NCI-H2081 treated with DMSO at 0.1 percent for 48 hours (cell line): ENCODE data around the gene MOB3A.

ENCODE experiments used
- DNase-seq: peaks from one replicate; lab custom pipeline; 2025; lab: John Stamatoyannopoulos, UW

The MOB3A gene

GRCh38 chr19:2081873-2082810, 14.0 kb downstream of the MOB3A start:
- DNase-seq, result no peak

- DNase-seq, result no peak
Observed at GRCh38 chr19:2080336-2080988, 15.7 kb downstream of the MOB3A start.

- DNase-seq, result no peak
Observed at GRCh38 chr19:2079865-2080301, 16.2 kb downstream of the MOB3A start.

- DNase-seq, result no peak
Observed at GRCh38 chr19:2079076-2079864, 16.9 kb downstream of the MOB3A start.

- no peak for DNase-seq
Observed at GRCh38 chr19:2077833-2078619, 18.1 kb downstream of the MOB3A start.

GRCh38 chr19:2077398-2077797, 18.7 kb downstream of the MOB3A start:
- DNase-seq, result no peak

- DNase-seq, result no peak
Observed at GRCh38 chr19:2076526-2076944, 19.6 kb downstream of the MOB3A start.

GRCh38 chr19:2072757-2073551, 23.2 kb downstream of the MOB3A start:
- no peak for DNase-seq

- no peak for DNase-seq
Observed at GRCh38 chr19:2070986-2071673, 25.0 kb downstream of the MOB3A start.

GRCh38 chr19:2070436-2070827, 25.7 kb downstream of the MOB3A start:
- DNase-seq, result no peak

- no peak for DNase-seq
Observed at GRCh38 chr19:2064788-2065524, 31.2 kb downstream of the MOB3A start.

- DNase-seq, result no peak
Observed at GRCh38 chr19:2064395-2064787, 31.7 kb downstream of the MOB3A start.

- no peak for DNase-seq
Observed at GRCh38 chr19:2063824-2064223, 32.3 kb downstream of the MOB3A start.

GRCh38 chr19:2062770-2063169, 33.4 kb downstream of the MOB3A start:
- no peak for DNase-seq

GRCh38 chr19:2062389-2062729, 33.8 kb downstream of the MOB3A start:
- DNase-seq, result no peak

- DNase-seq, result peak; percentile 95
Observed at GRCh38 chr19:2061495-2062388, 34.4 kb downstream of the MOB3A start.

- DNase-seq, result no peak
Observed at GRCh38 chr19:2060884-2061494, 35.1 kb downstream of the MOB3A start.
